Epithelial cell of proximal tubule (primary cell): ENCODE results near the gene NEK5. TPM values are rescaled to one million over a fixed set of nuclear protein-coding genes. Genes with fewer than 3 reads are reported as not detected.

Experiments
- DNase-seq: peaks from one replicate; pipeline ENCODE4 v3.0.0-alpha.2; 2011; ENCODE audit warnings: low read depth
- H3K4me3 ChIP-seq: 2 replicates; pipeline ENCODE4 v1.5.1; 2011; ENCODE audit warnings: low read depth, mild to moderate bottlenecking, low read length
- CTCF ChIP-seq: conservative IDR thresholded peaks from 2 replicates; pipeline ENCODE4 v1.5.1; 2012; ENCODE audit warnings: low read depth, mild to moderate bottlenecking, low read length
- total RNA-seq: library from RNA; depleted of rRNA; stranded (reverse); fragments of >200 nt; gene quantifications from 2 replicates; pipeline ENCODE4 v1.2.3, GENCODE V29; 2015

The NEK5 gene
- total RNA-seq, 1 donor from 2014 or later: not detected

GRCh38 chr13:51988988-51989618 is 139.8 kb downstream of the NEK5 start:
- DNase-seq: no peak
- no peak for TF ChIP-seq CTCF
- H3K4me3 ChIP-seq: no peak overlapping the region

Other genes with a start within 250 kb of the NEK5 start
- gene ATP7B, start 117.6 kb downstream of the NEK5 start, total RNA-seq: 2.5 and 3.5 TPM in 2 replicates
- gene ALG11, start 116.7 kb downstream of the NEK5 start, total RNA-seq: 13.5 and 15.3 TPM in 2 replicates
- 5.0 and 9.0 TPM in 2 replicates for gene UTP14C, start 104.4 kb downstream of the NEK5 start, total RNA-seq
- gene NEK3, start 30.5 kb upstream of the NEK5 start, total RNA-seq: 9.0 and 22.4 TPM in 2 replicates